Measurements from ENCODE around the gene NUP153. TPM values are rescaled to one million over a fixed set of nuclear protein-coding genes. Genes with fewer than 3 reads are reported as not detected.
"Not testable (repeated sequence)": the region's sequence is repeated elsewhere in the genome, so short reads cannot be mapped to it uniquely, and the experiment has no call there.

NUP153 gene
- polyA plus RNA-seq, 1 of the 3 experiments (the other 2 are of a cell fraction): 10.5 TPM

- POLR2A ChIA-PET; H2AFZ ChIP-seq (ENCODE audit: low read depth); H3K27ac ChIP-seq (ENCODE audit: low read depth in 2 of 2, low read length in 1 of 2); H3F3A ChIP-seq (replicated peaks; ENCODE audit: insufficient read depth); H4K20me1 ChIP-seq (ENCODE audit: insufficient read depth); H3K9me2 ChIP-seq; H3K4me1 ChIP-seq (ENCODE audit: control insufficient read depth in 1 of 2, insufficient read depth in 2 of 2, low read depth in 1 of 2, low read length in 1 of 2); H3K27me3 ChIP-seq (ENCODE audit: insufficient read depth); H3K79me2 ChIP-seq (ENCODE audit: insufficient read depth); H3K9me3 ChIP-seq; H3K4me2 ChIP-seq; H3K9ac ChIP-seq; DNase-seq; CTCF ChIA-PET; H3K4me3 ChIP-seq (ENCODE audit: low read depth in 2 of 2, low read length in 1 of 2); H3K36me3 ChIP-seq (replicated peaks in 1 of 2; ENCODE audit: control insufficient read depth in 1 of 2, insufficient read depth in 2 of 2, low read length in 1 of 2): not testable (repeated sequence)
- 95% methylated on average over 12 of the region's 35 CpGs for WGBS (ENCODE audit: low lambda C conversion rate)
Observed at GRCh38 chr6:17745324-17745723, 38.6 kb upstream of the NUP153 start.

DNA sequence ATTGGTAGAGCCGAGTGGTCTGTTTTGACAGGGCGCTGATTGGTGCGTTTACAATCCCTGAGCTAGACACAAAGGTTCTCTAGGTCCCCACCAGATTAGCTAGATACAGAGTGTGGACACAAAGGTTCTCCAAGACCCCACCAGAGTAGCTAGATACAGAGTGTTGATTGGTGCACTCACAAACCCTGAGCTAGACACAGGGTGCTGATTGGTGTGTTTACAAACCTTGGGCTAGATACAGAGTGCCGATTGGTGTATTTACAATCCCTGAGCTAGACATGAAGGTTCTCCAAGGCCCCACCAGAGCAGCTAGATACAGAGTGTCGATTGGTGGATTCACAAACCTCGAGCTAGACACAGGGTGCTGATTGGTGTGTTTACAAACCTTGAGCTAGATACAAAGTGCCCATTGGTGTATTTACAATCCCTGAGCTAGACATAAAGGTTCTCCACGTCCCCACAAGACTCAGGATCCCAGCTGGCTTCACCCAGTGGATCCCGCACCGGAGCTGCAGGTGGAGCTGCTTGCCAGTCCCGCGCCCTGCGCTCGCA is 38.1 kb upstream of the NUP153 start:
- H3K4me3 ChIP-seq (ENCODE audit: low read depth in 2 of 2, low read length in 1 of 2); H3K4me1 ChIP-seq (ENCODE audit: control insufficient read depth in 1 of 2, insufficient read depth in 2 of 2, low read depth in 1 of 2, low read length in 1 of 2); H3K27me3 ChIP-seq (ENCODE audit: insufficient read depth); H3K4me2 ChIP-seq; CTCF ChIA-PET; H3K9ac ChIP-seq; H3K79me2 ChIP-seq (ENCODE audit: insufficient read depth); H3K9me3 ChIP-seq; H2AFZ ChIP-seq (ENCODE audit: low read depth); H3K36me3 ChIP-seq (replicated peaks in 1 of 2; ENCODE audit: control insufficient read depth in 1 of 2, insufficient read depth in 2 of 2, low read length in 1 of 2); DNase-seq; H4K20me1 ChIP-seq (ENCODE audit: insufficient read depth); H3F3A ChIP-seq (replicated peaks; ENCODE audit: insufficient read depth); POLR2A ChIA-PET; H3K9me2 ChIP-seq; H3K27ac ChIP-seq (ENCODE audit: low read depth in 2 of 2, low read length in 1 of 2): not testable (repeated sequence)
- WGBS (ENCODE audit: low lambda C conversion rate): 84% methylated on average over 9 of the region's 13 CpGs

DNA sequence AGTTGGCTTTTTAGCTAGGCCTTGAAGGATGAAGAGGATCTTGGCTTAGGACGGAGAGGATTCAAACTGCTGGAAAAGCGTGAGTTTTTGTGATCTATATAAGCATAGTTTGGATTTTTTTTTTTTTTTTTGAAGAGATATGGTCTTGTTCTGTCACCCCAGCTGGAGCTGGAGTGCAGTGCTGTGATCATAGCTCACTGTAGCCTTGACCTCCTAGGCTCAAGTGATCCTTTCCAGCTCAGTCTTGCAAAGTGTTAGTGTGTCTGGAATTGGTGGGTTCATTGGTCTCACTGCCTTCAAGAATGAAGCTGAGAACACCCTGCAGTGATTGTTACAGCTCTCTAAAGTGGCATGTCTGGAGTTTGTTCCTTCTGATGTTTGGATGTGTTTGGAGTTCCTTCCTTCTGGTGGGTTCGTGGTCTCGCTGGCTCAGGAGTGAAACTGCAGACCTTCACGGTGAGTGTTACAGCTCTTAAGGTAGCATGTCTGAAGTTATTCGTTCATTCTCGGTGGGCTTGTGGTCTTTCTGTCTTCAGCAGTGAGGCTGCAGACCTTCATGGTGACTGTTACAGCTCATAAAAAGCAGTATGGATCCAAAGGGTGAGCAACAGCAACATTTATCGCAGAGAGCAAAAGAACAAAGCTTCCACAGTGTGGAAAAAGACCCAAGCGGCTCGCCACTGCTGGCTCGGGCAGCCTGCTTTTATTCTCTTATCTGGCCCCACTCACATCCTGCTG is 37.5 kb upstream of the NUP153 start:
- no peak overlapping the region for H3K4me3 ChIP-seq (ENCODE audit: low read depth in 2 of 2, low read length in 1 of 2)
- POLR2A ChIA-PET: no interaction called here
- no peaks in the 10 kb centered on the region for H4K20me1 ChIP-seq (ENCODE audit: insufficient read depth)
- no peaks in the 10 kb centered on the region for H3K9me2 ChIP-seq
- no peaks in the 10 kb centered on the region for H3F3A ChIP-seq (replicated peaks; ENCODE audit: insufficient read depth)
- no peaks in the 10 kb centered on the region for H3K4me1 ChIP-seq (ENCODE audit: control insufficient read depth in 1 of 2, insufficient read depth in 2 of 2, low read depth in 1 of 2, low read length in 1 of 2)
- DNase-seq: no peak
- CTCF ChIA-PET: interaction anchor here (0.7 to 1.5 kb wide), 2 partner anchors 160 to 588 kb away, joined by 3 read pairs; no protein-coding TSS in a partner anchor
- H3K27ac ChIP-seq (ENCODE audit: low read depth in 2 of 2, low read length in 1 of 2): no peak overlapping the region
- no peaks in the 10 kb centered on the region for H3K27me3 ChIP-seq (ENCODE audit: insufficient read depth)
- H2AFZ ChIP-seq (ENCODE audit: low read depth): no peak overlapping the region
- WGBS (ENCODE audit: low lambda C conversion rate): 77% methylated on average over 11 of the region's 11 CpGs
- no peaks in the 10 kb centered on the region for H3K36me3 ChIP-seq (replicated peaks in 1 of 2; ENCODE audit: control insufficient read depth in 1 of 2, insufficient read depth in 2 of 2, low read length in 1 of 2)
- 0 out of 2 replicates have a peak, but pooled peaks cover 2% of the 10 kb centered on the region for H3K9me3 ChIP-seq
- H3K9ac ChIP-seq: no peak overlapping the region
- no peak overlapping the region for H3K4me2 ChIP-seq
- H3K79me2 ChIP-seq (ENCODE audit: insufficient read depth): no peaks in the 10 kb centered on the region
- no peak for TF ChIP-seq GABPA (IDR thresholded peaks at IDR 0.05; ENCODE audit: low read depth)
- no peak for TF ChIP-seq NRF1 (IDR thresholded peaks at IDR 0.05; ENCODE audit: low read depth, low read length)
- no peak for TF ChIP-seq RAD21 (IDR thresholded peaks at IDR 0.05; ENCODE audit: low read length)

GRCh38 chr6:17741507-17741906 is 34.8 kb upstream of the NUP153 start:
- no peak overlapping the region for H2AFZ ChIP-seq (ENCODE audit: low read depth)
- CTCF ChIA-PET: interaction anchor here (1.4 kb wide), 1 partner anchor 62 kb away, joined by 3 read pairs; no protein-coding TSS in a partner anchor
- no peak overlapping the region for H3K4me3 ChIP-seq (ENCODE audit: low read depth in 2 of 2, low read length in 1 of 2)
- no peak for TF ChIP-seq USF1 (IDR thresholded peaks at IDR 0.05; ENCODE audit: borderline replicate concordance, low read depth)
- no peak for TF ChIP-seq FOXM1 (IDR thresholded peaks at IDR 0.05; ENCODE audit: low read depth)
- TF ChIP-seq, protein P1, sequence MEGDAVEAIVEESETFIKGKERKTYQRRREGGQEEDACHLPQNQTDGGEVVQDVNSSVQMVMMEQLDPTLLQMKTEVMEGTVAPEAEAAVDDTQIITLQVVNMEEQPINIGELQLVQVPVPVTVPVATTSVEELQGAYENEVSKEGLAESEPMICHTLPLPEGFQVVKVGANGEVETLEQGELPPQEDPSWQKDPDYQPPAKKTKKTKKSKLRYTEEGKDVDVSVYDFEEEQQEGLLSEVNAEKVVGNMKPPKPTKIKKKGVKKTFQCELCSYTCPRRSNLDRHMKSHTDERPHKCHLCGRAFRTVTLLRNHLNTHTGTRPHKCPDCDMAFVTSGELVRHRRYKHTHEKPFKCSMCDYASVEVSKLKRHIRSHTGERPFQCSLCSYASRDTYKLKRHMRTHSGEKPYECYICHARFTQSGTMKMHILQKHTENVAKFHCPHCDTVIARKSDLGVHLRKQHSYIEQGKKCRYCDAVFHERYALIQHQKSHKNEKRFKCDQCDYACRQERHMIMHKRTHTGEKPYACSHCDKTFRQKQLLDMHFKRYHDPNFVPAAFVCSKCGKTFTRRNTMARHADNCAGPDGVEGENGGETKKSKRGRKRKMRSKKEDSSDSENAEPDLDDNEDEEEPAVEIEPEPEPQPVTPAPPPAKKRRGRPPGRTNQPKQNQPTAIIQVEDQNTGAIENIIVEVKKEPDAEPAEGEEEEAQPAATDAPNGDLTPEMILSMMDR (IDR thresholded peaks at IDR 0.05): no peak
- TF ChIP-seq RFX5 (IDR thresholded peaks at IDR 0.05; ENCODE audit: low read length): no peak
- TF ChIP-seq MXI1 (IDR thresholded peaks at IDR 0.05; ENCODE audit: low read depth, low read length): no peak
- no peak for TF ChIP-seq JUND (IDR thresholded peaks at IDR 0.05)
- TF ChIP-seq MEF2A (IDR thresholded peaks at IDR 0.05; ENCODE audit: borderline replicate concordance, low read depth): no peak
- TF ChIP-seq IRF3 (IDR thresholded peaks at IDR 0.05; ENCODE audit: low read depth, low read length): no peak
- TF ChIP-seq EP300 (IDR thresholded peaks at IDR 0.05; ENCODE audit: borderline replicate concordance in 1 of 2, low read depth in 1 of 2, low read length in 1 of 2): no peak
- no peak for TF ChIP-seq FOXJ3 (CRISPR knock-in tag; IDR thresholded peaks at IDR 0.05)

More at GRCh38 chr6:17741507-17741906, 34.8 kb upstream of the NUP153 start:
- no peak overlapping the region for H3K9ac ChIP-seq
- H4K20me1 ChIP-seq (ENCODE audit: insufficient read depth): no peaks in the 10 kb centered on the region
- H3K9me2 ChIP-seq: no peaks in the 10 kb centered on the region
- no peaks in the 10 kb centered on the region for H3F3A ChIP-seq (replicated peaks; ENCODE audit: insufficient read depth)
- H3K36me3 ChIP-seq (replicated peaks in 1 of 2; ENCODE audit: control insufficient read depth in 1 of 2, insufficient read depth in 2 of 2, low read length in 1 of 2): no peaks in the 10 kb centered on the region
- no peak overlapping the region for H3K27ac ChIP-seq (ENCODE audit: low read depth in 2 of 2, low read length in 1 of 2)
- no peaks in the 10 kb centered on the region for H3K27me3 ChIP-seq (ENCODE audit: insufficient read depth)
- H3K9me3 ChIP-seq: peaks cover 8% of the 10 kb centered on the region; the same call in 1 of the 2 replicates
- WGBS (ENCODE audit: low lambda C conversion rate): 70% methylated on average over 8 of the region's 8 CpGs
- POLR2A ChIA-PET: no interaction called here
- DNase-seq: no peak
- no peaks in the 10 kb centered on the region for H3K79me2 ChIP-seq (ENCODE audit: insufficient read depth)
- H3K4me1 ChIP-seq (ENCODE audit: control insufficient read depth in 1 of 2, insufficient read depth in 2 of 2, low read depth in 1 of 2, low read length in 1 of 2): no peaks in the 10 kb centered on the region
- H3K4me2 ChIP-seq: no peak overlapping the region

Data from SK-N-SH (cell line).